GM21529 (cell line): ENCODE data around the gene EDC4.
"Not testable (repeated sequence)": the region's sequence is repeated elsewhere in the genome, so short reads cannot be mapped to it uniquely, and the experiment has no call there.

Experiments used
- ATAC-seq: cut with Tn5 transposase; IDR thresholded peaks from one replicate; pipeline ENCODE4 v1.9.1; 2021; ENCODE audit not compliant: unreplicated experiment

The EDC4 gene

GRCh38 chr16:67909056-67909742 lies 36.3 kb downstream of the EDC4 start:
- ATAC-seq = no peak

GRCh38 chr16:67910158-67910557 lies 37.3 kb downstream of the EDC4 start:
- ATAC-seq = no peak

- no peak for ATAC-seq
These were observed 42.1 kb downstream of the EDC4 start for GRCh38 chr16:67914758-67915495.

- not testable (repeated sequence) for ATAC-seq
These were observed 42.6 kb downstream of the EDC4 start for GRCh38 chr16:67915496-67915769.

GRCh38 chr16:67915831-67916723 lies 43.2 kb downstream of the EDC4 start:
- no peak for ATAC-seq

GRCh38 chr16:67917140-67917851 lies 44.4 kb downstream of the EDC4 start:
- no peak for ATAC-seq

- no peak for ATAC-seq
These were observed 45.0 kb downstream of the EDC4 start for GRCh38 chr16:67917852-67918236.

GRCh38 chr16:67919622-67920221 lies 46.9 kb downstream of the EDC4 start:
- no peak for ATAC-seq

- ATAC-seq = no peak
These were observed 49.4 kb downstream of the EDC4 start for GRCh38 chr16:67922221-67922620.

GRCh38 chr16:67922740-67923139 lies 49.9 kb downstream of the EDC4 start:
- no peak for ATAC-seq

- ATAC-seq = no peak
These were observed 50.7 kb downstream of the EDC4 start for GRCh38 chr16:67923414-67924116.

- ATAC-seq = no peak
These were observed 51.5 kb downstream of the EDC4 start for GRCh38 chr16:67924140-67924906.

GRCh38 chr16:67926181-67926750 lies 53.4 kb downstream of the EDC4 start:
- no peak for ATAC-seq

- no peak for ATAC-seq
These were observed 54.5 kb downstream of the EDC4 start for GRCh38 chr16:67927131-67927941.

- ATAC-seq = no peak
These were observed 55.3 kb downstream of the EDC4 start for GRCh38 chr16:67928147-67928546.

- no peak for ATAC-seq
These were observed 55.9 kb downstream of the EDC4 start for GRCh38 chr16:67928561-67929364.

- no peak for ATAC-seq
These were observed 57.3 kb downstream of the EDC4 start for GRCh38 chr16:67930191-67930590.
